Spleen (tissue), 13 donors: ENCODE data around the gene RPL21. TPM values are rescaled to one million over a fixed set of nuclear protein-coding genes. Genes with fewer than 3 reads are reported as not detected.

Experiments used
- DNase-seq: peaks from one replicate; pipeline ENCODE4 v3.0.0-alpha.2; 2020
- H3K27ac ChIP-seq, 8 donors: fragments of 200-600 bp; sonication (generic) in 7 of 8; 1 replicate in 4 of 8; 2 replicates in 4 of 8; pipeline versions ENCODE4 v1.5.0 to v1.8.0; 2016 to 2021; ENCODE audit warnings: inconsistent platforms in 4 of 8, mild to moderate bottlenecking in 4 of 8, moderate library complexity in 1 of 8
- H3K27me3 ChIP-seq, 7 donors: fragments of 200-600 bp; sonication (generic) in 6 of 7; replicated peaks in 1 of 7; 1 replicate in 4 of 7; 2 replicates in 3 of 7; pipeline versions ENCODE4 v1.5.0 to v1.8.0; 2016 to 2021; ENCODE audit warnings: inconsistent platforms in 3 of 7, mild to moderate bottlenecking in 1 of 7
- H3K36me3 ChIP-seq, 6 donors: fragments of 200-600 bp; sonication (generic) in 5 of 6; 1 replicate in 4 of 6; 2 replicates in 2 of 6; pipeline versions ENCODE4 v1.5.0 to v1.8.0; 2016 to 2021; ENCODE audit warnings: inconsistent platforms in 2 of 6
- H3K4me1 ChIP-seq, 6 donors: fragments of 200-600 bp; sonication (generic) in 5 of 6; 1 replicate in 3 of 6; 2 replicates in 3 of 6; pipeline versions ENCODE4 v1.5.0 to v1.8.0; 2016 to 2021; ENCODE audit warnings: inconsistent platforms in 3 of 6
- H3K4me3 ChIP-seq, 8 donors: fragments of 200-600 bp; sonication (generic) in 7 of 8; 1 replicate in 4 of 8; 2 replicates in 4 of 8; pipeline versions ENCODE4 v1.5.0 to v1.8.0; 2016 to 2021; ENCODE audit warnings: inconsistent platforms in 4 of 8, mild to moderate bottlenecking in 4 of 8, moderate library complexity in 2 of 8
- H3K9me3 ChIP-seq, 8 donors: fragments of 200-600 bp; sonication (generic) in 7 of 8; 1 replicate in 4 of 8; 2 replicates in 4 of 8; pipeline versions ENCODE4 v1.5.0 to v1.8.0; 2016 to 2021; ENCODE audit warnings: inconsistent platforms in 4 of 8
- CTCF ChIP-seq, 11 experiments: fragments of 200-600 bp in 7 of 11; fragments of 450-650 bp in 4 of 11; sonication (generic) in 4 of 11; IDR thresholded peaks in 8 of 11; conservative IDR thresholded peaks in 3 of 11; 1 replicate in 7 of 11; 2 replicates in 4 of 11; pipeline versions ENCODE4 v1.4.0 to v1.8.0; 2016 to 2021; ENCODE audit warnings: antibody characterized with exemption in 11 of 11, inconsistent platforms in 4 of 11, mild to moderate bottlenecking in 1 of 11
- POLR2A ChIP-seq, 3 donors: fragments of 450-650 bp; IDR thresholded peaks; one replicate each; pipeline ENCODE4 v1.5.1; 2017; ENCODE audit warnings: antibody characterized with exemption in 3 of 3, mild to moderate bottlenecking in 1 of 3
- POLR2AphosphoS5 ChIP-seq, 3 donors: sonication (generic); formaldehyde crosslinking; IDR thresholded peaks; one replicate each; pipeline ENCODE4 v1.5.1; 2017; ENCODE audit warnings: antibody characterized with exemption in 3 of 3
- WGBS, 5 donors: extraction: QIAGEN DNeasy Blood & Tissue Kit in 3 of 5; methylation state at CpG; one replicate each; pipeline versions ENCODE4 v1.1.5 to v1.1.7; 2013 to 2018; 5-methylcytosine and 5-hydroxymethylcytosine counted together
- intact Hi-C: fragments of 100-400 bp; cut with DNase I; formaldehyde crosslinking; loops from one replicate; pipeline ENCODE4 v1.15.0; 2023; ENCODE audit warnings: low total_unique reads
- long read RNA-seq, 2 donors: transcript quantifications; one replicate each; lab custom pipeline, GENCODE V29; 2026
- polyA plus RNA-seq, 3 donors: library from polyadenylated mRNA; stranded (reverse); fragments of 200-250 nt; gene quantifications; one replicate each; pipeline ENCODE4 v1.2.1, GENCODE V29; 2013
- total RNA-seq, 7 donors: library from RNA; depleted of rRNA in 3 of 7; stranded (reverse); fragments of >200 nt in 3 of 7; fragmentation: NEBNext Ultra II Directional in 4 of 7; extraction: Animal tissue kit (Norgen Biotek cat#: 25700) in 4 of 7; gene quantifications; one replicate each; pipeline versions ENCODE4 v1.1.0 to v1.2.1, GENCODE V29; 2016 to 2021
- donor health status: healthy with polysubstance abuse.
- donor health status: DM: no; HTN: no; CAD: no; lungs with moderate emphysema.
- donor health status: DM: no; HTN: no; CAD: no.
- donor health status: Bipolar disorder and iron deficiency.
- donor health status: healthy.
- donor health status: DM: no; HTN: no; CAD: no.
- donor health status: DM: yes; HTN: yes; CAD: no.

The RPL21 gene
- total RNA-seq, result 1,000 to 10,000 TPM in 4 of 7 donors, 100 to 1,000 TPM in 3; 876 to 1,232 (median 1,007) TPM
- 1,000 to 10,000 TPM; 1,699 to 2,187 (median 1,787) TPM for polyA plus RNA-seq
- long read RNA-seq, donor 1, transcript RPL21-202 (6 exons, 815 nt), result major isoform, 24 of 34 reads
- long read RNA-seq, donor 1, partial matches to known transcripts, result 0 of 34 reads
- long read RNA-seq, donor 1, other reads (novel, unspliced or antisense), result 0 of 34 reads
- long read RNA-seq, donor 2, transcript RPL21-202 (6 exons, 815 nt), result major isoform, 21 of 27 reads
- long read RNA-seq, donor 2, partial matches to known transcripts, result 0 of 27 reads
- long read RNA-seq, donor 2, other reads (novel, unspliced or antisense), result 0 of 27 reads

GRCh38 chr13:27251166-27252091, at the start of gene RPL21:
Gene RPL21 (plus strand): TSS chr13:27251558. CDS start chr13:27253777, 2,219 bp downstream.
- Histone ChIP-seq H3K36me3 (peaks cover 0 to 33% (median 25%) of the 10 kb centered on the region in 6 donors), H3K27ac (peak within 1 kb of the TSS; percentile 96 to 98 (median 97)), H3K9me3 (no peaks in the 10 kb centered on the region), H3K4me3 (peak within 1 kb of the TSS; percentile 69 to 96 (median 87)), H3K4me1 (peaks cover 28 to 61% (median 50%) of the 10 kb centered on the region in 6 donors), H3K27me3 (no peaks in the 10 kb centered on the region)
- 0 to 1% (median 0%) methylated on average over 50 to 69 of the region's 69 CpGs for WGBS, 5 donors
- DNase-seq, result peak; percentile 98
- intact Hi-C loops, result no loop called here
- peak; percentile 96 to 99 (median 99) for TF ChIP-seq POLR2AphosphoS5 (IDR thresholded peaks at IDR 0.05)
- TF ChIP-seq CTCF (IDR thresholded peaks at IDR 0.05 in 8 of 11, conservative IDR thresholded peaks at IDR 0.05 in 3 of 11), result peak in 2 of 11 experiments; percentile 12 to 28
- peak; percentile 70 to 90 (median 83) for TF ChIP-seq POLR2A (IDR thresholded peaks at IDR 0.05)

- intact Hi-C loops, result no loop called here
- Histone ChIP-seq H3K9me3 (peaks cover 0 to 6% (median 0%) of the 10 kb centered on the region in 8 donors), H3K4me3 (no peak overlapping the region), H3K27me3 (peaks cover 0 to 5% (median 0%) of the 10 kb centered on the region in 7 donors), H3K27ac (no peak overlapping the region), H3K36me3 (no peaks in the 10 kb centered on the region), H3K4me1 (no peaks in the 10 kb centered on the region)
- DNase-seq, result no peak
- WGBS, 5 donors, result 80 to 100% (median 91%) methylated on average over 1 of the region's 1 CpG
- no peak for TF ChIP-seq POLR2A (IDR thresholded peaks at IDR 0.05)
- TF ChIP-seq POLR2AphosphoS5 (IDR thresholded peaks at IDR 0.05), result no peak
- TF ChIP-seq CTCF (IDR thresholded peaks at IDR 0.05 in 8 of 11, conservative IDR thresholded peaks at IDR 0.05 in 3 of 11), result no peak
These were observed 49.7 kb upstream of the RPL21 start for GRCh38 chr13:27201661-27202060.

GRCh38 chr13:27203186-27203585, 48.2 kb upstream of the RPL21 start:
- H3K4me3 ChIP-seq, result no peak overlapping the region
- no peaks in the 10 kb centered on the region for H3K4me1 ChIP-seq
- no peak for DNase-seq
- H3K9me3 ChIP-seq, result no peaks in the 10 kb centered on the region
- TF ChIP-seq CTCF (IDR thresholded peaks at IDR 0.05 in 8 of 11, conservative IDR thresholded peaks at IDR 0.05 in 3 of 11) (no peak), POLR2AphosphoS5 (IDR thresholded peaks at IDR 0.05) (no peak), POLR2A (IDR thresholded peaks at IDR 0.05) (no peak)
- H3K36me3 ChIP-seq, result no peaks in the 10 kb centered on the region
- WGBS, 5 donors, result 72 to 93% (median 88%) methylated on average over 4 of the region's 4 CpGs
- H3K27me3 ChIP-seq, result no peaks in the 10 kb centered on the region
- H3K27ac ChIP-seq, result no peak overlapping the region
- intact Hi-C loops, result no loop called here
